ENCODE results near the gene PIPOX.

The PIPOX gene

DNA sequence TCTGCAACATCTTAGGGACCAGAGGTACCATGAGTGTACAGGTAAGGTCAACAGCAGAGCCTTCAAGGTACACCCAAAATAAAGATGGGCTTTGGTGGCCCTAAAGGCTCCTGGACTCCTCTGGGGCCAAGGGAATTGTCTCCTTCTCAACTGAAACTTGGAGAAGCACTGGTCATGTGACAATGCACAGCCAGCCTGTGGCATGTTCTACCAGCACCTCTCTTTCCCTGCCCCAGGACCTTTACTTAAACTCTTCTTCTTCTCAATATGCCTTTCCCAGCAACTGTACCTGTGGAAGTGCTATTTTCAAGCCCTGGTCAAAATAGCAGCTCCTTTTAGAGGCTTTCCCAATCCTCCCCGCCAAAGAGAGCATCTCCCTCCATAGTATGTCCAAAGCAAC is 28.4 kb downstream of the PIPOX start:
- TF ChIP-seq, protein P1, sequence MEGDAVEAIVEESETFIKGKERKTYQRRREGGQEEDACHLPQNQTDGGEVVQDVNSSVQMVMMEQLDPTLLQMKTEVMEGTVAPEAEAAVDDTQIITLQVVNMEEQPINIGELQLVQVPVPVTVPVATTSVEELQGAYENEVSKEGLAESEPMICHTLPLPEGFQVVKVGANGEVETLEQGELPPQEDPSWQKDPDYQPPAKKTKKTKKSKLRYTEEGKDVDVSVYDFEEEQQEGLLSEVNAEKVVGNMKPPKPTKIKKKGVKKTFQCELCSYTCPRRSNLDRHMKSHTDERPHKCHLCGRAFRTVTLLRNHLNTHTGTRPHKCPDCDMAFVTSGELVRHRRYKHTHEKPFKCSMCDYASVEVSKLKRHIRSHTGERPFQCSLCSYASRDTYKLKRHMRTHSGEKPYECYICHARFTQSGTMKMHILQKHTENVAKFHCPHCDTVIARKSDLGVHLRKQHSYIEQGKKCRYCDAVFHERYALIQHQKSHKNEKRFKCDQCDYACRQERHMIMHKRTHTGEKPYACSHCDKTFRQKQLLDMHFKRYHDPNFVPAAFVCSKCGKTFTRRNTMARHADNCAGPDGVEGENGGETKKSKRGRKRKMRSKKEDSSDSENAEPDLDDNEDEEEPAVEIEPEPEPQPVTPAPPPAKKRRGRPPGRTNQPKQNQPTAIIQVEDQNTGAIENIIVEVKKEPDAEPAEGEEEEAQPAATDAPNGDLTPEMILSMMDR (IDR thresholded peaks at IDR 0.05) = no peak
- Histone ChIP-seq H3K27me3 (peaks cover 0 to 16% of the 10 kb centered on the region in 2 donors), H3K4me1 (peaks cover 0 to 8% (median 3%) of the 10 kb centered on the region in 4 donors), H3K27ac (no peak overlapping the region), H3K36me3 (peaks cover 0 to 22% (median 0%) of the 10 kb centered on the region in 3 donors), H3K9me3 (no peaks in the 10 kb centered on the region), H3K4me3 (no peak overlapping the region)
- intact Hi-C loops (cut with DNase I; ENCODE audit: low total_unique reads) = no loop called here
- DNase-seq = no peak

GRCh38 chr17:29073045-29073444 is 30.1 kb downstream of the PIPOX start:
- Histone ChIP-seq H3K36me3 (peaks cover 0 to 37% (median 6%) of the 10 kb centered on the region in 3 donors), H3K27me3 (peaks cover 0 to 16% of the 10 kb centered on the region in 2 donors), H3K4me3 (no peak overlapping the region), H3K9me3 (no peaks in the 10 kb centered on the region), H3K27ac (no peak overlapping the region), H3K4me1 (peaks cover 0 to 8% (median 3%) of the 10 kb centered on the region in 4 donors)
- DNase-seq = no peak
- TF ChIP-seq, protein P1 (IDR thresholded peaks at IDR 0.05) = no peak
- intact Hi-C loops (cut with DNase I; ENCODE audit: low total_unique reads) = no loop called here

DNA sequence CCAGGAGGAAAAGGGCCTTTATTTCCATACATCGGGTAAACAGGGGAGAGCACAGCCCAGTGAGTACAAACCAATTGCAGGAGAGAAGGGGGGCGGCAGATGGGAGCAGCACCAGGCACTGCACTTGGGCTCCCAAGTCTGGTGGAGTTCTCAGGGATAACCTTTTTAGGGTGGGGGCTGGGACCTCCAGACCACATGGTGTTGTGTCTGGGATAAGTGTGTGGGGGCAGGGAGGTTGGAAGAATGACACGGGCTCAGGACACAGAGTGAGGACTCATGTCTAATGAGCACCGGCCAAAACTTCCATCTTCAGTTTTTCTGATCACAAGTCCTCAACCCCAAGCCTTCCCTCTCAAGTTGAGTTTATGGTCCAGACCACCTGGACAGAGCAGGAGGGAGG is 30.6 kb downstream of the PIPOX start:
- DNase-seq = no peak
- TF ChIP-seq, protein P1 (IDR thresholded peaks at IDR 0.05) = no peak
- H3K4me3 ChIP-seq = no peak overlapping the region
- intact Hi-C loops (cut with DNase I; ENCODE audit: low total_unique reads) = no loop called here
- H3K27me3 ChIP-seq = peaks cover 0 to 16% of the 10 kb centered on the region in 2 donors
- H3K36me3 ChIP-seq = peaks cover 0 to 42% (median 7%) of the 10 kb centered on the region in 3 donors
- H3K4me1 ChIP-seq = peaks cover 0 to 8% (median 3%) of the 10 kb centered on the region in 4 donors
- H3K9me3 ChIP-seq = no peaks in the 10 kb centered on the region
- no peak overlapping the region for H3K27ac ChIP-seq

DNA sequence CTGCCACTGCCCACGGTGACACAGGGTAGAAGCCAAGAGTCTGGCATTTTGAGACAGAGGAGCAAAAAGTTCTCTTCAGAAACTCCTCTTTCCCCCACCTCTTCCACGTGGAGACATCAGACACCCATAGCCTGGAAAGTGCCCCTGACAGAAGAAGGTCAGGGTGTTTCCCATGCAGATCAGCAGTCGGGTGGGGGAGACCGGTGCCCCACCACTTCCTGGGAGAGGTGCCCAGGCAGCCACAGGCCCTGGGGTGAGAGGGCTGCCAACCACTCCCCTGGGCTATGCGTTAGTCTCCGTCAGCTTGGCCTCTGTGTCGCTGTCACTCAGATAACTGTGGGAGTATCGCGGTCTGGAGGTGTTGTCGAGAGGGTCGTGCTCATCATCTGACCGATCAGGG is 31.5 kb downstream of the PIPOX start:
- Histone ChIP-seq H3K36me3 (peaks cover 2 to 52% (median 17%) of the 10 kb centered on the region in 3 donors), H3K27ac (no peak overlapping the region), H3K27me3 (peaks cover 0 to 11% of the 10 kb centered on the region in 2 donors), H3K4me3 (no peak overlapping the region), H3K9me3 (no peaks in the 10 kb centered on the region), H3K4me1 (peaks cover 0 to 8% (median 3%) of the 10 kb centered on the region in 4 donors)
- intact Hi-C loops (cut with DNase I; ENCODE audit: low total_unique reads) = no loop called here
- DNase-seq = no peak
- TF ChIP-seq, protein P1 (IDR thresholded peaks at IDR 0.05) = no peak

- Histone ChIP-seq H3K9me3 (no peaks in the 10 kb centered on the region), H3K4me1 (no peaks in the 10 kb centered on the region), H3K27ac (no peak overlapping the region), H3K27me3 (no peaks in the 10 kb centered on the region), H3K36me3 (peaks cover 15 to 68% (median 33%) of the 10 kb centered on the region in 3 donors), H3K4me3 (no peak overlapping the region)
- intact Hi-C loops (cut with DNase I; ENCODE audit: low total_unique reads) = no loop called here
- DNase-seq = no peak
- TF ChIP-seq, protein P1 (IDR thresholded peaks at IDR 0.05) = no peak
Measured at GRCh38 chr17:29076087-29076486, 33.1 kb downstream of the PIPOX start.

DNA sequence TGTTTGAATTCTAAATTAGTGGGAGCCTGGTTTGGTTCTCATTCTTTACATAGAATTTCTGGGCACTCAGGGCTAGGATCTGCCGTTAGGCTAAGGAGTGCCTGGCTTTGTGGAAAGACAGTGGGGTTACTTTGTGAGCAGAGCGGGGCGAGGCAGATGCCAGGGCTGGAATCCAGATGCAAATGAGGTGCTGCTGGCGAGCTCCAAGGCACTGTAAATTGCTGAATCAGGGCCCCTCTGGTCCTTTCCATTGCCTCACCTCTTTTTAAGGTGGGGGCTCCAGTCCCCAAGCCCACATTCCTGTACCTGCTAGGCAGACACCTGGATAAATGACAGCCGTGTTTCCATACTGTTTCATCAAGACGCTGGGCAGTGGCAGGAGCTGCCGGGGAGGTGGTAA is 33.8 kb downstream of the PIPOX start:
- no peaks in the 10 kb centered on the region for H3K27me3 ChIP-seq
- no peak for DNase-seq
- H3K4me1 ChIP-seq = no peaks in the 10 kb centered on the region
- TF ChIP-seq, protein P1 (IDR thresholded peaks at IDR 0.05) = no peak
- intact Hi-C loops (cut with DNase I; ENCODE audit: low total_unique reads) = no loop called here
- peaks cover 17 to 74% (median 39%) of the 10 kb centered on the region in 3 donors for H3K36me3 ChIP-seq
- H3K4me3 ChIP-seq = no peak overlapping the region
- H3K27ac ChIP-seq = no peak overlapping the region
- no peaks in the 10 kb centered on the region for H3K9me3 ChIP-seq
